Measurements from ENCODE around the gene MRPS26. TPM values are rescaled to one million over a fixed set of nuclear protein-coding genes. Genes with fewer than 3 reads are reported as not detected.
A peak's percentile ranks its signal among the peaks of the same experiment; 100 is the strongest.

MRPS26 gene
- total RNA-seq, 1 experiment from 2014 or later, result 84.3 TPM

GRCh38 chr20:3038454-3038853, 7.4 kb upstream of the MRPS26 start:
- H3K9ac ChIP-seq (ENCODE audit: low read length), result no peak overlapping the region
- H3K27ac ChIP-seq (ENCODE audit: low read depth, low read length), result no peak overlapping the region
- H3K79me2 ChIP-seq (ENCODE audit: insufficient read depth, low read length), result no peaks in the 10 kb centered on the region
- H3K4me1 ChIP-seq (ENCODE audit: control insufficient read depth in 1 of 2, insufficient read depth in 2 of 2, low read length in 2 of 2), result peaks cover 4 to 9% of the 10 kb centered on the region in 2 experiments; a peak in 2 of 4 replicates
- RAD21 ChIA-PET (ENCODE audit: low non-redundant PET in 1 of 2, low total read pairs in 2 of 2, uncharacterized antibody in 2 of 2, unreplicated experiment in 2 of 2), result no interaction called here
- BruUV-seq (replicated peaks), result TSS peak; percentile 31
- ATAC-seq (no peak), DNase-seq (ENCODE audit: low read depth, low spot score) (no peak)
- H3K36me3 ChIP-seq (ENCODE audit: control insufficient read depth in 1 of 2, insufficient read depth in 2 of 2, low read length in 2 of 2), result peaks cover 3 to 11% of the 10 kb centered on the region in 2 experiments; a peak in 3 of 4 replicates
- TF ChIP-seq EGR1 (IDR thresholded peaks at IDR 0.05; ENCODE audit: low read depth), result no peak
- no peak for TF ChIP-seq EZH2 (IDR thresholded peaks at IDR 0.05)
- no peak for TF ChIP-seq ZNF274 (IDR thresholded peaks at IDR 0.05; ENCODE audit: low read depth, low read length)
- no peak for TF ChIP-seq CTCF (IDR thresholded peaks at IDR 0.05 in 2 of 3, conservative IDR thresholded peaks at IDR 0.05 in 1 of 3; ENCODE audit: borderline replicate concordance in 1 of 3, insufficient read depth in 1 of 3, low read depth in 2 of 3, low read length in 2 of 3)
- TF ChIP-seq FOSL1 (IDR thresholded peaks at IDR 0.05; ENCODE audit: low read depth), result no peak
- no peak for TF ChIP-seq TCF7L2 (IDR thresholded peaks at IDR 0.05; ENCODE audit: borderline replicate concordance, extremely low read depth, insufficient read depth, insufficient read length)
- no peak for TF ChIP-seq JUND (IDR thresholded peaks at IDR 0.05)
- no peak for TF ChIP-seq ZFX (IDR thresholded peaks at IDR 0.05)
- no peak for TF ChIP-seq MAX (IDR thresholded peaks at IDR 0.05)
- TF ChIP-seq REST (IDR thresholded peaks at IDR 0.05; ENCODE audit: low read depth), result no peak
- H3K4me2 ChIP-seq (ENCODE audit: low read length), result no peak overlapping the region
- no peaks in the 10 kb centered on the region for H3K9me3 ChIP-seq (ENCODE audit: control insufficient read depth in 1 of 2, insufficient read depth in 1 of 2, low read depth in 1 of 2, low read length in 2 of 2)
- no peak overlapping the region for H3K4me3 ChIP-seq (replicated peaks in 1 of 2; ENCODE audit: low read depth in 1 of 2, low read length in 2 of 2)
- POLR2A ChIA-PET, result no interaction called here
- no peaks in the 10 kb centered on the region for H3K9me2 ChIP-seq (ENCODE audit: insufficient read depth)
- H4K20me1 ChIP-seq (ENCODE audit: insufficient read depth), result no peaks in the 10 kb centered on the region
- CTCF ChIA-PET, result no interaction called here
- intact Hi-C loops (cut with micrococcal nuclease), result no loop called here
- H3K27me3 ChIP-seq (ENCODE audit: insufficient read depth, low read length), result no peaks in the 10 kb centered on the region
- no peak overlapping the region for H2AFZ ChIP-seq (ENCODE audit: low read depth, low read length, poor library complexity, severe bottlenecking)

All from HCT116 (cell line).